ENCODE results near the gene AURKA. TPM values are rescaled to one million over a fixed set of nuclear protein-coding genes. Genes with fewer than 3 reads are reported as not detected.

AURKA gene
- total and polyA plus RNA-seq, 2 of the 8 experiments (the other 6 are each of a cell fraction or from before 2014, with no cell fraction given), result 45.8 to 84.8 TPM

GRCh38 chr20:56372850-56373249 is 19.2 kb downstream of the AURKA start:
- ChIA-PET POLR2A (ENCODE audit: partially characterized antibody) (interaction anchor here (0.8 to 1.8 kb wide), 3 partner anchors 9 to 19 kb away, joined by 3 to 8 read pairs (median 7); partner anchors contain the start of genes AURKA and CSTF1), CTCF (ENCODE audit: partially characterized antibody) (interaction anchor here (1.6 kb wide), 1 partner anchor 26 kb away, joined by 3 read pairs; no protein-coding TSS in a partner anchor)
- Histone ChIP-seq H3K23me2 (ENCODE audit: low read depth, low read length) (no peaks in the 10 kb centered on the region), H3K4ac (replicated peaks; ENCODE audit: insufficient read length, low read depth, low read length) (no peak overlapping the region), H2BK12ac (ENCODE audit: low read depth, low read length) (no peak overlapping the region), H4K91ac (replicated peaks; ENCODE audit: insufficient read length, low read length) (no peak overlapping the region), H4K8ac (ENCODE audit: extremely low read depth, insufficient read depth, low read length) (no peak overlapping the region), H3K4me2 (ENCODE audit: insufficient read depth in 1 of 2, low read depth in 2 of 2, low read length in 2 of 2) (no peak overlapping the region), H3K27me3 (replicated peaks in 1 of 4; ENCODE audit: control insufficient read depth in 3 of 4, extremely low read depth in 1 of 4, insufficient read depth in 3 of 4, low read length in 3 of 4) (no peaks in the 10 kb centered on the region), H3K56ac (replicated peaks; ENCODE audit: insufficient read length, low read depth, low read length) (no peak overlapping the region), H3K23ac (ENCODE audit: insufficient read length) (no peak overlapping the region), H2AFZ (ENCODE audit: low read length) (no peak overlapping the region), H2BK5ac (ENCODE audit: low read depth, low read length) (no peak overlapping the region), H3K9ac (replicated peaks in 1 of 4; ENCODE audit: extremely low read depth in 1 of 4, low read depth in 3 of 4, low read length in 3 of 4) (no peak overlapping the region), H2AK5ac (ENCODE audit: low read depth, low read length) (no peak overlapping the region), H3K36me3 (ENCODE audit: control insufficient read depth in 2 of 4, insufficient read depth in 4 of 4, low read length in 3 of 4) (peaks cover 20 to 71% (median 48%) of the 10 kb centered on the region in 4 experiments; a peak in 7 of 8 replicates), H3K18ac (ENCODE audit: extremely low read depth, low read length) (no peak overlapping the region), H2BK120ac (replicated peaks; ENCODE audit: low read depth, low read length) (no peak overlapping the region), H3K14ac (ENCODE audit: insufficient read length) (no peak overlapping the region), H4K5ac (ENCODE audit: insufficient read length, low read depth, low read length) (no peak overlapping the region), H2BK15ac (ENCODE audit: low read length) (no peak overlapping the region), H3K79me1 (ENCODE audit: low read depth, low read length) (peaks cover 2% of the 10 kb centered on the region; the same call in 1 of the 2 replicates), H4K20me1 (replicated peaks in 1 of 2; ENCODE audit: control insufficient read depth in 1 of 2, insufficient read depth in 2 of 2, low read length in 2 of 2) (peaks cover 0 to 5% of the 10 kb centered on the region in 2 experiments), H3K4me3 (ENCODE audit: extremely low read depth in 1 of 4, insufficient read depth in 2 of 4, low read depth in 3 of 4, low read length in 4 of 4) (no peak overlapping the region), H2BK20ac (ENCODE audit: low read length) (no peak overlapping the region), H3K4me1 (replicated peaks in 1 of 4; ENCODE audit: control insufficient read depth in 3 of 4, insufficient read depth in 4 of 4, low read length in 3 of 4) (no peaks in the 10 kb centered on the region), H3K27ac (ENCODE audit: low read depth, low read length) (no peak overlapping the region), H3K9me3 (ENCODE audit: insufficient read depth in 2 of 2, low read depth in 1 of 2, low read length in 1 of 2) (no peaks in the 10 kb centered on the region), H3K79me2 (ENCODE audit: control insufficient read depth in 1 of 2, insufficient read depth in 2 of 2, low read length in 2 of 2) (peaks cover 0 to 31% of the 10 kb centered on the region in 2 experiments; a peak in 2 of 4 replicates)
- WGBS, 2 experiments (ENCODE audit: extremely low coverage in 1 of 2, insufficient coverage in 1 of 2, insufficient read length in 1 of 2, insufficient replicate concordance in 2 of 2, low coverage in 1 of 2, low lambda C conversion rate in 2 of 2, missing lambda C conversion rate in 1 of 2), result 96% methylated on average over 1 of the region's 1 CpG; no CpG with 5 or more reads in 1 of the 2 experiments
- DNase-seq (ENCODE audit: low read depth in 1 of 2, low spot score in 2 of 2) (no peak), FAIRE-seq (no peak)
- no peak for TF ChIP-seq TCF12 (IDR thresholded peaks at IDR 0.05; ENCODE audit: low read depth, low read length)
- TF ChIP-seq SIX5 (IDR thresholded peaks at IDR 0.05; ENCODE audit: low read depth, low read length), result no peak

Data from H1 (cell line).